K562 (cell line): Measurements from ENCODE around the gene PLAAT5. TPM values are rescaled to one million over a fixed set of nuclear protein-coding genes. Genes with fewer than 3 reads are reported as not detected.
"Not testable (repeated sequence)": the region's sequence is repeated elsewhere in the genome, so short reads cannot be mapped to it uniquely, and the experiment has no call there.

ENCODE experiments used
- ATAC-seq: fragments of 200-7000 bp; cut with Tn5 transposase; 3 replicates; pipeline ENCODE4 v1.9.1; 2020; ENCODE audit warnings: moderate library complexity
- BruUV-seq: library from RNA; stranded (reverse); fragments of 400-500 nt; replicated peaks from 2 replicates; lab custom pipeline; 2021; lab: Mats Ljungman, UMichigan
- CTCF ChIA-PET: fragments of 300-600 bp; formaldehyde crosslinking; extraction: SDS; loops from one replicate; lab custom pipeline; 2021; ENCODE audit warnings: low intra/inter-chr PET ratio; lab: Yijun Ruan, JAX
- POLR2A ChIA-PET: fragments of 300-600, 350-650 bp; sonication (Branson Sonifier 250); formaldehyde crosslinking; extraction: SDS; loops from one replicate; lab custom pipeline; 2021; ENCODE audit warnings: antibody characterized with exemption, inconsistent platforms; lab: Yijun Ruan, JAX
- DNase-seq, 4 experiments: peaks; one replicate each; pipeline versions ENCODE4 v3.0.0 to v3.0.0-alpha.2; 2011 to 2018; ENCODE audit warnings: low spot score in 3 of 4, mixed read lengths in 3 of 4; ENCODE audit errors: extremely low read depth in 1 of 4
- FAIRE-seq: peaks from 2 replicates; lab custom pipeline; 2011; peaks lifted over from hg19 to GRCh38; lab: Jason Lieb, UNC
- H2AFZ ChIP-seq: 2 replicates; pipeline ENCODE4 v1.6.0; 2011; ENCODE audit warnings: low read depth, low read length, control low read depth, inconsistent platforms
- H3K27ac ChIP-seq: fragments of 200-600 bp; 3 replicates; pipeline ENCODE4 v1.8.0; 2011; ENCODE audit warnings: low read depth, mild to moderate bottlenecking, control low read depth, inconsistent platforms, low read length, moderate library complexity, mixed read lengths; ENCODE audit errors: extremely low read depth
- H3K27me3 ChIP-seq, 2 experiments: fragments of 300-600 bp in 1 of 2; 2 replicates in 1 of 2; 3 replicates in 1 of 2; pipeline versions ENCODE4 v1.6.0 to v1.8.0; 2011; ENCODE audit warnings: inconsistent platforms in 2 of 2, low read length in 2 of 2, mild to moderate bottlenecking in 1 of 2, mixed read lengths in 1 of 2, moderate library complexity in 1 of 2; ENCODE audit not compliant: control insufficient read depth in 2 of 2, insufficient read depth in 2 of 2
- H3K36me3 ChIP-seq: fragments of 300-600 bp; 3 replicates; pipeline ENCODE4 v1.8.0; 2011; ENCODE audit warnings: mild to moderate bottlenecking, low read length, inconsistent platforms; ENCODE audit not compliant: control insufficient read depth, insufficient read depth
- H3K4me1 ChIP-seq, 2 experiments: fragments of 200-600 bp in 1 of 2; replicated peaks in 1 of 2; 2 replicates in 1 of 2; 3 replicates in 1 of 2; pipeline versions ENCODE4 v1.5.1 to v1.8.0; 2011; ENCODE audit warnings: inconsistent platforms in 2 of 2, low read length in 2 of 2, mild to moderate bottlenecking in 1 of 2, mixed read lengths in 1 of 2, moderate library complexity in 1 of 2; ENCODE audit not compliant: control insufficient read depth in 2 of 2, insufficient read depth in 2 of 2
- H3K4me2 ChIP-seq: 2 replicates; pipeline ENCODE4 v1.6.1; 2011; ENCODE audit warnings: low read length, control low read depth, inconsistent platforms, mixed read lengths; ENCODE audit not compliant: insufficient read depth
- H3K4me3 ChIP-seq: fragments of 200-600 bp; sonication (generic), shearing (Covaris generic); 2 replicates; pipeline ENCODE4 v1.5.1; 2016; ENCODE audit warnings: control low read depth, inconsistent platforms
- H3K79me2 ChIP-seq: fragments of 200-600 bp; 3 replicates; pipeline ENCODE4 v1.8.0; 2011; ENCODE audit warnings: low read length, inconsistent platforms; ENCODE audit not compliant: control insufficient read depth, insufficient read depth
- H3K9ac ChIP-seq, 2 experiments: 2 replicates each; pipeline versions ENCODE4 v1.6.0 to v1.6.1; 2011; ENCODE audit warnings: low read depth in 2 of 2, low read length in 2 of 2, control low read depth in 1 of 2, inconsistent platforms in 1 of 2, mild to moderate bottlenecking in 1 of 2, mixed read lengths in 1 of 2; ENCODE audit not compliant: insufficient read depth in 1 of 2
- H3K9me1 ChIP-seq: one replicate; pipeline ENCODE4 v1.6.0; 2011; ENCODE audit warnings: inconsistent platforms, mild to moderate bottlenecking, low read length, moderate library complexity; ENCODE audit not compliant: control insufficient read depth, insufficient read depth
- H3K9me3 ChIP-seq: replicated peaks from 2 replicates; pipeline ENCODE4 v1.5.1; 2011; ENCODE audit warnings: low read depth, low read length, inconsistent platforms; ENCODE audit not compliant: control insufficient read depth, insufficient read depth
- H4K20me1 ChIP-seq: replicated peaks from 2 replicates; pipeline ENCODE4 v1.6.1; 2011; ENCODE audit warnings: low read length, inconsistent platforms, mixed read lengths; ENCODE audit not compliant: control insufficient read depth, insufficient read depth
- BCL6 ChIP-seq: fragments of 250-450 bp; sonication (Bioruptor Pico); IDR thresholded peaks from 2 replicates; pipeline ENCODE4 v1.4.0; 2020
- GABPB1 ChIP-seq: sonication (generic); formaldehyde crosslinking; IDR thresholded peaks from 2 replicates; pipeline ENCODE4 v1.8.0; 2022; ENCODE audit warnings: mild to moderate bottlenecking, missing genetic modification reagents
- GTF2A2 ChIP-seq: IDR thresholded peaks from 2 replicates; pipeline ENCODE4 v1.6.1; 2016; ENCODE audit warnings: mild to moderate bottlenecking, missing genetic modification characterization, missing compliant biosample characterization
- MYC ChIP-seq, 2 experiments: fragments of 250-450 bp in 1 of 2; sonication (Bioruptor Pico) in 1 of 2; IDR thresholded peaks; 2 replicates each; pipeline versions ENCODE4 v1.5.1 to v1.6.1; 2012 to 2021; ENCODE audit warnings: low read depth in 2 of 2, borderline replicate concordance in 1 of 2, improper control_type of control experiment in 1 of 2, low read length in 1 of 2, mild to moderate bottlenecking in 1 of 2, moderate library complexity in 1 of 2
- OTX1 ChIP-seq: fragments of 450-650 bp; formaldehyde crosslinking; IDR thresholded peaks from 2 replicates; pipeline ENCODE4 v1.4.0; 2022; ENCODE audit warnings: mild to moderate bottlenecking
- SNAPC5 ChIP-seq: fragments of 250-450 bp; sonication (Bioruptor Pico); IDR thresholded peaks from 2 replicates; pipeline ENCODE4 v1.8.0; 2021; ENCODE audit warnings: moderate library complexity, mild to moderate bottlenecking, inconsistent platforms
- SOX6 ChIP-seq: fragments of 450-650 bp; IDR thresholded peaks from 2 replicates; pipeline ENCODE4 v1.6.1; 2014; ENCODE audit warnings: mild to moderate bottlenecking
- SRF ChIP-seq, 2 experiments: fragments of 250-450, 450-650 bp in 1 of 2; sonication (Bioruptor Pico) in 1 of 2; sonication (generic) in 1 of 2; formaldehyde crosslinking; IDR thresholded peaks; 2 replicates each; pipeline versions ENCODE4 v1.5.0 to v1.5.1; 2020 to 2022; ENCODE audit warnings: mild to moderate bottlenecking in 1 of 2, missing genetic modification reagents in 1 of 2
- TCFL5 ChIP-seq: fragments of 250-450 bp; sonication (Bioruptor Pico); conservative IDR thresholded peaks from 2 replicates; pipeline ENCODE4 v1.6.1; 2021; ENCODE audit warnings: mild to moderate bottlenecking, moderate library complexity, matching md5 sums
- ZFP1 ChIP-seq: fragments of 450-650 bp; formaldehyde crosslinking; IDR thresholded peaks from 2 replicates; pipeline ENCODE4 v1.4.0; 2020; ENCODE audit warnings: mild to moderate bottlenecking, mixed read lengths
- ZNF75A ChIP-seq: fragments of 450-650 bp; formaldehyde crosslinking; IDR thresholded peaks from 2 replicates; pipeline ENCODE4 v1.4.0; 2020; ENCODE audit warnings: mild to moderate bottlenecking
- ZSCAN32 ChIP-seq: fragments of 450-650 bp; formaldehyde crosslinking; IDR thresholded peaks from 2 replicates; pipeline ENCODE4 v1.4.0; 2020; ENCODE audit warnings: mild to moderate bottlenecking, moderate library complexity
- WGBS: fragments of 100-300 bp; shearing (Covaris generic); methylation state at CpG from one replicate; pipeline ENCODE4 v1.1.6; 2016; ENCODE audit warnings: low coverage, mixed read lengths; ENCODE audit not compliant: insufficient coverage; ENCODE audit errors: missing lambda C conversion rate; 5-methylcytosine and 5-hydroxymethylcytosine counted together
- in situ Hi-C: fragments of 300-500 bp; cut with MboI; formaldehyde crosslinking; loops from 4 replicates; pipeline ENCODE4 v1.15.0; 2018; ENCODE audit warnings: inconsistent platforms, mixed read lengths
- intact Hi-C: fragments of 100-400 bp; cut with micrococcal nuclease; formaldehyde crosslinking; loops from 2 replicates; pipeline ENCODE4 v1.14.2; 2022
- polyA plus RNA-seq, 8 experiments: library from polyadenylated mRNA; depleted of rRNA in 4 of 8; stranded (reverse) in 5 of 8; unstranded in 3 of 8; fragments of >200 nt; fragmentation: Nextera tagmentation in 2 of 8; fragmentation: Illumina TruSeq in 1 of 8; extraction: Ambion mirVana in 2 of 8; extraction: Trizol in 1 of 8; gene quantifications; 2 replicates each; pipeline versions ENCODE4 v1.2.1 to v1.2.3, GENCODE V29; 2011 to 2014; ENCODE audit warnings: inconsistent platforms in 1 of 8, missing spikeins in 1 of 8
- total RNA-seq, 7 experiments: library from RNA; depleted of rRNA in 6 of 7; stranded (reverse); fragments of >200 nt in 6 of 7; fragmentation: Illumina TruSeq in 2 of 7; extraction: Trizol in 2 of 7; gene quantifications; 2 replicates each; pipeline versions ENCODE4 v1.2.1 to v1.2.3, GENCODE V29; 2011 to 2021; ENCODE audit warnings: low replicate concordance in 1 of 7
- TF ChIP-seq, protein P1 (sequence below): fragments of 250-450 bp; sonication (Bioruptor Pico); IDR thresholded peaks from 2 replicates; pipeline ENCODE4 v1.5.0; 2021; ENCODE audit warnings: mild to moderate bottlenecking, moderate library complexity
- TF ChIP-seq, protein P2 (sequence below): fragments of 450-650 bp; formaldehyde crosslinking; IDR thresholded peaks from 2 replicates; pipeline ENCODE4 v1.4.0; 2020; ENCODE audit warnings: mild to moderate bottlenecking

The PLAAT5 gene
- total and polyA plus RNA-seq, 9 of the 15 experiments (the other 6 are each of a cell fraction or from before 2014, with no cell fraction given), result not detected

DNA sequence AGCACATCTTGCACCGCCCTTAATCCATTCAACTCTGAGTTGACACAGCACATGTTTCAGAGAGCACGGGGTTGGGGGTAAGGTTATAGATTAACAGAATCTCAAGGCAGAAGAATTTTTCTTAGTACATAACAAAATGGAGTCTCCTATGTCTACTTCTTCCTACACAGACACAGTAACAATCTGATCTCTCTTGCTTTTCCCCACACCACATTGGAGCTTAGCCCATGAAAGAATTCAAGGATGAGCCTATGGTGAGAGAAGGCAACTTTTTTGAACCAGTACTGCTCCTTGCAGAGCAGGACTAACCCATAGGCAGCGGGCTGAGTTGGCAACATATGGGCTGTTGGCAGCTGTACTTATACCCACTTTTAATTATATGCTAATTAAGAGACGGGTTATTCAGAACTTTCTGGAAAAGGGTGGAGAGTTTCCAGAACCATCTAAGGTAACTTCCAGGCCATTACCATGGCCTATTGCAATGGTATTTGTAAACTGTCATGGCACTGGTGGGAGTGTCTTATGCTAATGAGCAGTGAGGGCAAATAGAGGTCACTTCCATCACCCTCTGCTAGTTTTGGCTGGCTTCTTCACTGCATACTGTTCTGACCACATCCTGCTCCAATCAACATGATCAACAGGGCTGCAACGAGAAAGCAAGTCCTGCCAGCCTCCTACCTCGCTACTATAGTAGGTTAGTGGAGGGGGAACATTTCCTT is 40.3 kb upstream of the PLAAT5 start:
- H3K4me1 ChIP-seq, result peaks cover 13 to 59% of the 10 kb centered on the region in 2 experiments
- in situ Hi-C loops, H3K9me3 ChIP-seq, H4K20me1 ChIP-seq, H3K36me3 ChIP-seq, CTCF ChIA-PET, BruUV-seq, H3K79me2 ChIP-seq, H3K27me3 ChIP-seq, H3K9me1 ChIP-seq, intact Hi-C loops, H3K4me3 ChIP-seq: not testable (repeated sequence)
- ATAC-seq (peak; percentile 96), FAIRE-seq (peak; percentile 95), DNase-seq (peak; percentile 52 to 89 (median 66))
- peak overlapping the region in 1 of 2 experiments; percentile 28; a peak in 1 of 4 replicates for H3K9ac ChIP-seq
- peak overlapping the region; percentile 57 for H3K4me2 ChIP-seq
- H3K27ac ChIP-seq, result peak overlapping the region; percentile 76
- POLR2A ChIA-PET, result interaction anchor here (0.6 kb wide), 2 partner anchors 404 to 1974 kb away, joined by 3 to 4 read pairs; no protein-coding TSS in a partner anchor
- WGBS, result 28% methylated on average over 4 of the region's 6 CpGs
- H2AFZ ChIP-seq, result peak overlapping the region; percentile 77
- TF ChIP-seq TCFL5 (CRISPR knock-in tag) (peak; percentile 93), ZFP1 (CRISPR knock-in tag) (peak; percentile 87), SRF (CRISPR knock-in tag; IDR thresholded peaks at IDR 0.05) (peak; percentile 76 to 87; a peak in 3 of 4 replicates), SNAPC5 (0 out of 2 replicates have a peak, but pooled peaks have one; percentile 31), GTF2A2 (peak; percentile 95), GABPB1 (CRISPR knock-in tag) (peak; percentile 39; the same call in 1 of the 2 replicates), SOX6 (peak; percentile 66; the same call in 1 of the 2 replicates), ZSCAN32 (peak; percentile 86), BCL6 (CRISPR knock-in tag) (peak; percentile 94), OTX1 (CRISPR knock-in tag) (peak; percentile 93), ZNF75A (peak; percentile 88), MYC (IDR thresholded peaks at IDR 0.05; ENCODE audit: low read depth, low read length) (peak; percentile 43), MYC (CRISPR knock-in tag; IDR thresholded peaks at IDR 0.05; ENCODE audit: borderline replicate concordance, low read depth) (peak; percentile 89; the same call in 1 of the 2 replicates)
- TF ChIP-seq, protein P1, sequence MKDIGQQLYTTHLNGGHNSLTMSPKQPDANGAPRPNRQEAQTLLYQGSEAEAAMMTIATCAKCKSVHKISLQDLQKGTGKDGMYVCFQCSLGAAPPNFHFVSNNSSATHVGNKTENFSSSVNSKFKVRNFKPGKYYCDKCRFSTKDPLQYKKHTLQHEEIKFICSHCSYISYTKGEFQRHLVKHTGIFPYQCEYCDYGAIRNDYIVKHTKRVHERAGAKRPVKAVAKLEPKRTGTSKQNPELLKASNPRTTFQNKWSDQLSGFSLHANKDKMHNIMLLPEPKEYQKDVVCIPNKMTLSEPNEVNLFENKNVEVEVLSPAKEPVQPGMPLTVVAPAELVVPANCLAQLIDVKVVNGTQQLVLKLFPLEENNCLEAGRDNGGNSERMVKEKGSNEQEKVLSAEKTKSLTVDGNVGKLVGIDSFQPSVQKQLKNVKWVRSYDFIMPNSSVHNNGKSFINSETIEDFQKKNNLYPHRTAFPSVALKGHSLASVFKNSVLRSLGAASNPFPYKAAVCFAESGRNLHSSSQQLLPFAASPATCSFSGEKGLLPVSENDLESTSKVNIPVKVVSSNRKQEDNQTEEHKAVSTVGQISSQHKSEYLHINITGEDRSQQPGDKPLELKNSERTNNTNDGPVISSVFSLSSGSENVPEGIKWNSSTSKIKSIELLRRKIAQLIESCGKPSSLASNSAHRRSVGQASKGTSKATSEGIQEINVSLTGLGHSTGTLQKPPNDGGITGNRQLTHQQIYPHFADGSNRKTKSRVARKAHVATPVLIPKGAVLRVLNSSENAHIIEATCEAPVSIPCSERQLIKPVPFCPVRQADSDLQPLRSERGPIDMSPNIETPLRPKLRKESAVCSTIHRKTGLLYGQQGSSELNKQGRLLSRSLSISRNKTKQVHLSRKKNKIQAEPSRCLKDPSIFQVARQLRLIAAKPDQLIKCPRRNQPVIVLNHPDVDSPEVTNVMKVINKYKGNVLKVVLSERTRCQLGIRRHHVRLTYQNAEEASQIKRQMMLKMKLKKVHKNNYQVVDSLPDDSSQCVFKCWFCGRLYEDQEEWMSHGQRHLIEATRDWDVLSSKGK (CRISPR knock-in tag), result 0 out of 2 replicates have a peak, but pooled peaks have one; percentile 74
- TF ChIP-seq, protein P2, sequence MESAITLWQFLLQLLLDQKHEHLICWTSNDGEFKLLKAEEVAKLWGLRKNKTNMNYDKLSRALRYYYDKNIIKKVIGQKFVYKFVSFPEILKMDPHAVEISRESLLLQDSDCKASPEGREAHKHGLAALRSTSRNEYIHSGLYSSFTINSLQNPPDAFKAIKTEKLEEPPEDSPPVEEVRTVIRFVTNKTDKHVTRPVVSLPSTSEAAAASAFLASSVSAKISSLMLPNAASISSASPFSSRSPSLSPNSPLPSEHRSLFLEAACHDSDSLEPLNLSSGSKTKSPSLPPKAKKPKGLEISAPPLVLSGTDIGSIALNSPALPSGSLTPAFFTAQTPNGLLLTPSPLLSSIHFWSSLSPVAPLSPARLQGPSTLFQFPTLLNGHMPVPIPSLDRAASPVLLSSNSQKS, result peak; percentile 92
